AG09309 (cell line): ENCODE data around the gene ERO1A.

Experiments
- DNase-seq: peaks from one replicate; pipeline ENCODE4 v3.0.0-alpha.2; 2010; ENCODE audit warnings: low read depth
- H3K4me3 ChIP-seq: 2 replicates; pipeline ENCODE4 v1.5.1; 2011; ENCODE audit warnings: mild to moderate bottlenecking, low read depth, low read length, moderate library complexity; ENCODE audit not compliant: control insufficient read depth
- TF ChIP-seq, protein P1 (sequence below): IDR thresholded peaks from 2 replicates; pipeline ENCODE4 v1.5.1; 2011; ENCODE audit warnings: mild to moderate bottlenecking, low read depth, low read length, inconsistent platforms; ENCODE audit not compliant: insufficient read depth, control insufficient read depth; ENCODE audit errors: missing control alignments

The ERO1A gene

GRCh38 chr14:52598568-52598967, 96.8 kb downstream of the ERO1A start:
- H3K4me3 ChIP-seq = no peak overlapping the region
- TF ChIP-seq, protein P1, sequence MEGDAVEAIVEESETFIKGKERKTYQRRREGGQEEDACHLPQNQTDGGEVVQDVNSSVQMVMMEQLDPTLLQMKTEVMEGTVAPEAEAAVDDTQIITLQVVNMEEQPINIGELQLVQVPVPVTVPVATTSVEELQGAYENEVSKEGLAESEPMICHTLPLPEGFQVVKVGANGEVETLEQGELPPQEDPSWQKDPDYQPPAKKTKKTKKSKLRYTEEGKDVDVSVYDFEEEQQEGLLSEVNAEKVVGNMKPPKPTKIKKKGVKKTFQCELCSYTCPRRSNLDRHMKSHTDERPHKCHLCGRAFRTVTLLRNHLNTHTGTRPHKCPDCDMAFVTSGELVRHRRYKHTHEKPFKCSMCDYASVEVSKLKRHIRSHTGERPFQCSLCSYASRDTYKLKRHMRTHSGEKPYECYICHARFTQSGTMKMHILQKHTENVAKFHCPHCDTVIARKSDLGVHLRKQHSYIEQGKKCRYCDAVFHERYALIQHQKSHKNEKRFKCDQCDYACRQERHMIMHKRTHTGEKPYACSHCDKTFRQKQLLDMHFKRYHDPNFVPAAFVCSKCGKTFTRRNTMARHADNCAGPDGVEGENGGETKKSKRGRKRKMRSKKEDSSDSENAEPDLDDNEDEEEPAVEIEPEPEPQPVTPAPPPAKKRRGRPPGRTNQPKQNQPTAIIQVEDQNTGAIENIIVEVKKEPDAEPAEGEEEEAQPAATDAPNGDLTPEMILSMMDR = no peak
- DNase-seq = no peak

GRCh38 chr14:52596861-52597260, 98.5 kb downstream of the ERO1A start:
- no peak for DNase-seq
- TF ChIP-seq, protein P1 = no peak
- H3K4me3 ChIP-seq = no peak overlapping the region

- no peak for DNase-seq
- TF ChIP-seq, protein P1 = no peak
Observed at GRCh38 chr14:52596320-52596719, 99.0 kb downstream of the ERO1A start.

GRCh38 chr14:52590318-52590717, 105.0 kb downstream of the ERO1A start:
- TF ChIP-seq, protein P1 = no peak
- no peak for DNase-seq
- H3K4me3 ChIP-seq = no peak overlapping the region

More at GRCh38 chr14:52596320-52596719, 99.0 kb downstream of the ERO1A start:
- no peak overlapping the region for H3K4me3 ChIP-seq
